Hepatocyte (in vitro differentiated cells): Measurements from ENCODE around the gene MRPL2.

Source experiments
- EZH2 ChIP-seq: fragments of 200-600 bp; sonication (generic); IDR thresholded peaks from 2 replicates; pipeline ENCODE4 v1.6.1; 2016; ENCODE audit warnings: antibody characterized with exemption, mild to moderate bottlenecking, borderline replicate concordance
- EZH2phosphoT487 ChIP-seq: fragments of 200-600 bp; sonication (generic); IDR thresholded peaks from one replicate; pipeline ENCODE4 v1.6.1; 2018; ENCODE audit warnings: antibody characterized with exemption, mild to moderate bottlenecking, low read depth, moderate library complexity; ENCODE audit not compliant: unreplicated experiment, severe bottlenecking
- TF ChIP-seq, protein P1 (sequence below): fragments of 200-600 bp; sonication (generic); IDR thresholded peaks from 2 replicates; pipeline ENCODE4 v1.5.1; 2016; ENCODE audit warnings: antibody characterized with exemption, mild to moderate bottlenecking; ENCODE audit not compliant: poor library complexity

DNA sequence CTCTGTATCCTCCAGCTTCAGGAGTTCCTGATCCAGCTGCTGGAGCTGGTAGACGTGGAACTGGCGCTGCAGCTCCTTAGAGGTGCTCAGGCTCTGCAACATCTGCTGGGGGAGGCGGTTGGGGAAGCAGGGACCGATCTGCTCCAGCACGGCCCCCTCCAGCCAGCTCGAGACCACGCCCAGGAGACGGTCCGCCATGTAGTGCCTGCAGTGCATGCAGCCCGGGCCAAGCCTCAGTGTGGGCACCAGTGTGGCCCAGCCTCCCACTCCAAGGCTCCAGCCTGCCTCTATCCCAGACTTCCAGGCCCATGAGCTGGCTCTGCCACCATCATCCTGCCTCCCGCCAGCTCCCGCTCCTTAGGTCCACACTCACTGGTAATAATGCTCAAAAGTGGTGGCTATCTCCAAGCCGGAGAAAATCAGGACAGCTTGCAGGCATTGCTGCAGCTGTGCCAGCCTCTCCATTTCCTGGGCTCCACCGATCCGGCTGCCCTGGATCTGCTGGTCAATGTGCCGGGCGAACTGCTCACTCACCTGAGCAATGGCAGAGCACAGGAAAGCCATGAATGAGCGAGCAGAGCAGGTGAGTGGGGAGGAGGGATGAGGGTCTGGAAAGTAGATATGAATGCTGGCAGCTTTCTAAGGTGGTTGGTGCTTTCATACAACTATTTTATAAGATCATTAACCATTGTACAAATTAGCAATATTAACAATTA, 18.5 kb downstream of the MRPL2 start:
- TF ChIP-seq, protein P1, sequence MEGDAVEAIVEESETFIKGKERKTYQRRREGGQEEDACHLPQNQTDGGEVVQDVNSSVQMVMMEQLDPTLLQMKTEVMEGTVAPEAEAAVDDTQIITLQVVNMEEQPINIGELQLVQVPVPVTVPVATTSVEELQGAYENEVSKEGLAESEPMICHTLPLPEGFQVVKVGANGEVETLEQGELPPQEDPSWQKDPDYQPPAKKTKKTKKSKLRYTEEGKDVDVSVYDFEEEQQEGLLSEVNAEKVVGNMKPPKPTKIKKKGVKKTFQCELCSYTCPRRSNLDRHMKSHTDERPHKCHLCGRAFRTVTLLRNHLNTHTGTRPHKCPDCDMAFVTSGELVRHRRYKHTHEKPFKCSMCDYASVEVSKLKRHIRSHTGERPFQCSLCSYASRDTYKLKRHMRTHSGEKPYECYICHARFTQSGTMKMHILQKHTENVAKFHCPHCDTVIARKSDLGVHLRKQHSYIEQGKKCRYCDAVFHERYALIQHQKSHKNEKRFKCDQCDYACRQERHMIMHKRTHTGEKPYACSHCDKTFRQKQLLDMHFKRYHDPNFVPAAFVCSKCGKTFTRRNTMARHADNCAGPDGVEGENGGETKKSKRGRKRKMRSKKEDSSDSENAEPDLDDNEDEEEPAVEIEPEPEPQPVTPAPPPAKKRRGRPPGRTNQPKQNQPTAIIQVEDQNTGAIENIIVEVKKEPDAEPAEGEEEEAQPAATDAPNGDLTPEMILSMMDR: no peak
- TF ChIP-seq EZH2 (no peak), EZH2phosphoT487 (no peak)
